HG02981 (cell line): Measurements from ENCODE around the gene TMBIM4.

Source experiments
- ATAC-seq: cut with Tn5 transposase; IDR thresholded peaks from one replicate; pipeline ENCODE4 v1.9.1; 2021; ENCODE audit warnings: mild to moderate bottlenecking, moderate library complexity; ENCODE audit not compliant: unreplicated experiment

The TMBIM4 gene

GRCh38 chr12:66142826-66143225, 27.0 kb downstream of the TMBIM4 start:
- ATAC-seq = no peak

GRCh38 chr12:66141299-66141698, 28.5 kb downstream of the TMBIM4 start:
- no peak for ATAC-seq

GRCh38 chr12:66140731-66141130, 29.1 kb downstream of the TMBIM4 start:
- no peak for ATAC-seq

GRCh38 chr12:66139328-66139727, 30.5 kb downstream of the TMBIM4 start:
- ATAC-seq = no peak

GRCh38 chr12:66137937-66138336, 31.9 kb downstream of the TMBIM4 start:
- no peak for ATAC-seq

- ATAC-seq = no peak
These were observed 37.4 kb downstream of the TMBIM4 start for GRCh38 chr12:66132408-66132807.

GRCh38 chr12:66131067-66131688, 38.6 kb downstream of the TMBIM4 start:
- peak; percentile 1 for ATAC-seq

- ATAC-seq = peak; percentile 98
These were observed 39.3 kb downstream of the TMBIM4 start, which contains the start of gene LLPH for GRCh38 chr12:66130267-66131066. Gene LLPH, minus strand, starts transcription at chr12:66130750. Its CDS starts 1,644 bp downstream, at chr12:66129106.

- ATAC-seq = peak; percentile 4
These were observed 39.9 kb downstream of the TMBIM4 start for GRCh38 chr12:66129934-66130266.

GRCh38 chr12:66127650-66128049, 42.1 kb downstream of the TMBIM4 start:
- ATAC-seq = no peak

- ATAC-seq = no peak
These were observed 49.3 kb downstream of the TMBIM4 start for GRCh38 chr12:66120477-66120876.

- ATAC-seq = peak; percentile 73
These were observed 49.9 kb downstream of the TMBIM4 start for GRCh38 chr12:66119870-66120241.

GRCh38 chr12:66119229-66119869, 50.4 kb downstream of the TMBIM4 start:
- ATAC-seq = no peak

- peak; percentile 70 for ATAC-seq
These were observed 51.4 kb downstream of the TMBIM4 start for GRCh38 chr12:66118240-66118891.

- ATAC-seq = no peak
These were observed 52.6 kb downstream of the TMBIM4 start for GRCh38 chr12:66117242-66117641.

GRCh38 chr12:66115071-66115600, 54.7 kb downstream of the TMBIM4 start:
- no peak for ATAC-seq

GRCh38 chr12:66113471-66113870, 56.3 kb downstream of the TMBIM4 start:
- no peak for ATAC-seq

- ATAC-seq = no peak
These were observed 58.2 kb downstream of the TMBIM4 start for GRCh38 chr12:66111605-66112004.

GRCh38 chr12:66109056-66109455, 60.7 kb downstream of the TMBIM4 start:
- ATAC-seq = no peak

- ATAC-seq = no peak
These were observed 61.4 kb downstream of the TMBIM4 start for GRCh38 chr12:66108386-66108785.

GRCh38 chr12:66107451-66107915, 62.3 kb downstream of the TMBIM4 start:
- peak; percentile 95 for ATAC-seq
